CD4-positive, alpha-beta T cell treated with Interleukin-6 for 4 hours (primary cell): ENCODE measurements around the gene FOXB2.
"Not testable (repeated sequence)": the region's sequence is repeated elsewhere in the genome, so short reads cannot be mapped to it uniquely, and the experiment has no call there.

ENCODE experiments used
- DNase-seq: peaks from one replicate; pipeline ENCODE4 v3.0.0-alpha.2; 2020; ENCODE audit warnings: mixed read lengths

FOXB2 gene

GRCh38 chr9:77016526-77017504 is 2.6 kb upstream of the FOXB2 start:
- no peak for DNase-seq

GRCh38 chr9:77017505-77017894 is 2.0 kb upstream of the FOXB2 start:
- DNase-seq, result no peak

- no peak for DNase-seq
Measured at GRCh38 chr9:77018058-77018968, 1.1 kb upstream of the FOXB2 start.

GRCh38 chr9:77018969-77019235 is 553 bp upstream of the FOXB2 start:
- no peak for DNase-seq

- DNase-seq, result no peak
Measured at GRCh38 chr9:77019926-77020412, 514 bp downstream of the FOXB2 start.

GRCh38 chr9:77020413-77021290 is 1.2 kb downstream of the FOXB2 start:
- no peak for DNase-seq

- DNase-seq, result no peak
Measured at GRCh38 chr9:77021291-77021894, 1.9 kb downstream of the FOXB2 start.

GRCh38 chr9:77021922-77022782 is 2.7 kb downstream of the FOXB2 start:
- DNase-seq, result no peak

- no peak for DNase-seq
Measured at GRCh38 chr9:77022783-77023440, 3.5 kb downstream of the FOXB2 start.

GRCh38 chr9:77023726-77024125 is 4.3 kb downstream of the FOXB2 start:
- no peak for DNase-seq

GRCh38 chr9:77024776-77025545 is 5.5 kb downstream of the FOXB2 start:
- no peak for DNase-seq

GRCh38 chr9:77028478-77028877 is 9.0 kb downstream of the FOXB2 start:
- no peak for DNase-seq

GRCh38 chr9:77030045-77030444 is 10.6 kb downstream of the FOXB2 start:
- DNase-seq, result no peak

- no peak for DNase-seq
Measured at GRCh38 chr9:77038281-77039036, 19.0 kb downstream of the FOXB2 start.

GRCh38 chr9:77040340-77040739 is 20.9 kb downstream of the FOXB2 start:
- no peak for DNase-seq

- DNase-seq, result not testable (repeated sequence)
Measured at GRCh38 chr9:77043743-77044142, 24.3 kb downstream of the FOXB2 start.

GRCh38 chr9:77060681-77061080 is 41.2 kb downstream of the FOXB2 start:
- not testable (repeated sequence) for DNase-seq

- DNase-seq, result no peak
Measured at GRCh38 chr9:77063645-77064285, 44.3 kb downstream of the FOXB2 start.
